ENCODE data around the gene WIPI1. TPM values are rescaled to one million over a fixed set of nuclear protein-coding genes. Genes with fewer than 3 reads are reported as not detected.

Gene WIPI1
- total and polyA plus RNA-seq, 9 of the 15 experiments (the other 6 are each of a cell fraction or from before 2014, with no cell fraction given): 3.7 to 23.5 (median 11.8) TPM

DNA sequence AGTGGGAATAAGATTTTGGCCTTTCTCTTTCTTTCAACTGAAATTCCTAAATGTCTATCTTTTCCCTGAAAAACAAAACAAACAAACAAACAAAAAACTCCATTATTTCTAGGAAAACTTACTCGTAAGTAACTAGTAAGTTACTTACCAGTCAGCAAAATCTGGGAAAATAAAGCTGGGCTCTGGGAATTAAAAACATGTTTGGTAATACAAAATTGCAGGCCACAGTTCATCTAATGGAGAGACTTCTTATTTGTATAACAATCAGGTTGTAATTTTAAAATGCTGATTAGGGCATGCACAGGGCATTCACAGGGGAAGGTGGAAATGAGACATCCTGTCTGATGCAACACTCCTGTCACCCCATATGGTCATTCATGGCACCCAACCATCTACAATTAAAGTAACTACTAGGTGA, 3.8 kb upstream of the WIPI1 start (continued):
- TF ChIP-seq, protein P1, sequence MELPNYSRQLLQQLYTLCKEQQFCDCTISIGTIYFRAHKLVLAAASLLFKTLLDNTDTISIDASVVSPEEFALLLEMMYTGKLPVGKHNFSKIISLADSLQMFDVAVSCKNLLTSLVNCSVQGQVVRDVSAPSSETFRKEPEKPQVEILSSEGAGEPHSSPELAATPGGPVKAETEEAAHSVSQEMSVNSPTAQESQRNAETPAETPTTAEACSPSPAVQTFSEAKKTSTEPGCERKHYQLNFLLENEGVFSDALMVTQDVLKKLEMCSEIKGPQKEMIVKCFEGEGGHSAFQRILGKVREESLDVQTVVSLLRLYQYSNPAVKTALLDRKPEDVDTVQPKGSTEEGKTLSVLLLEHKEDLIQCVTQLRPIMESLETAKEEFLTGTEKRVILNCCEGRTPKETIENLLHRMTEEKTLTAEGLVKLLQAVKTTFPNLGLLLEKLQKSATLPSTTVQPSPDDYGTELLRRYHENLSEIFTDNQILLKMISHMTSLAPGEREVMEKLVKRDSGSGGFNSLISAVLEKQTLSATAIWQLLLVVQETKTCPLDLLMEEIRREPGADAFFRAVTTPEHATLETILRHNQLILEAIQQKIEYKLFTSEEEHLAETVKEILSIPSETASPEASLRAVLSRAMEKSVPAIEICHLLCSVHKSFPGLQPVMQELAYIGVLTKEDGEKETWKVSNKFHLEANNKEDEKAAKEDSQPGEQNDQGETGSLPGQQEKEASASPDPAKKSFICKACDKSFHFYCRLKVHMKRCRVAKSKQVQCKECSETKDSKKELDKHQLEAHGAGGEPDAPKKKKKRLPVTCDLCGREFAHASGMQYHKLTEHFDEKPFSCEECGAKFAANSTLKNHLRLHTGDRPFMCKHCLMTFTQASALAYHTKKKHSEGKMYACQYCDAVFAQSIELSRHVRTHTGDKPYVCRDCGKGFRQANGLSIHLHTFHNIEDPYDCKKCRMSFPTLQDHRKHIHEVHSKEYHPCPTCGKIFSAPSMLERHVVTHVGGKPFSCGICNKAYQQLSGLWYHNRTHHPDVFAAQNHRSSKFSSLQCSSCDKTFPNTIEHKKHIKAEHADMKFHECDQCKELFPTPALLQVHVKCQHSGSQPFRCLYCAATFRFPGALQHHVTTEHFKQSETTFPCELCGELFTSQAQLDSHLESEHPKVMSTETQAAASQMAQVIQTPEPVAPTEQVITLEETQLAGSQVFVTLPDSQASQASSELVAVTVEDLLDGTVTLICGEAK (IDR thresholded peaks at IDR 0.05): no peak
- TF ChIP-seq, protein P1 (CRISPR knock-in tag; IDR thresholded peaks at IDR 0.05): no peak
- peak; percentile 58; the same call in 1 of the 2 replicates for TF ChIP-seq JUND (IDR thresholded peaks at IDR 0.05; ENCODE audit: borderline replicate concordance, low read depth, low read length)
- no peak for TF ChIP-seq JUND (tag; IDR thresholded peaks at IDR 0.05; ENCODE audit: borderline replicate concordance, low read depth, low read length)
- TF ChIP-seq HDGF (IDR thresholded peaks at IDR 0.05): no peak
- TF ChIP-seq, protein P2, sequence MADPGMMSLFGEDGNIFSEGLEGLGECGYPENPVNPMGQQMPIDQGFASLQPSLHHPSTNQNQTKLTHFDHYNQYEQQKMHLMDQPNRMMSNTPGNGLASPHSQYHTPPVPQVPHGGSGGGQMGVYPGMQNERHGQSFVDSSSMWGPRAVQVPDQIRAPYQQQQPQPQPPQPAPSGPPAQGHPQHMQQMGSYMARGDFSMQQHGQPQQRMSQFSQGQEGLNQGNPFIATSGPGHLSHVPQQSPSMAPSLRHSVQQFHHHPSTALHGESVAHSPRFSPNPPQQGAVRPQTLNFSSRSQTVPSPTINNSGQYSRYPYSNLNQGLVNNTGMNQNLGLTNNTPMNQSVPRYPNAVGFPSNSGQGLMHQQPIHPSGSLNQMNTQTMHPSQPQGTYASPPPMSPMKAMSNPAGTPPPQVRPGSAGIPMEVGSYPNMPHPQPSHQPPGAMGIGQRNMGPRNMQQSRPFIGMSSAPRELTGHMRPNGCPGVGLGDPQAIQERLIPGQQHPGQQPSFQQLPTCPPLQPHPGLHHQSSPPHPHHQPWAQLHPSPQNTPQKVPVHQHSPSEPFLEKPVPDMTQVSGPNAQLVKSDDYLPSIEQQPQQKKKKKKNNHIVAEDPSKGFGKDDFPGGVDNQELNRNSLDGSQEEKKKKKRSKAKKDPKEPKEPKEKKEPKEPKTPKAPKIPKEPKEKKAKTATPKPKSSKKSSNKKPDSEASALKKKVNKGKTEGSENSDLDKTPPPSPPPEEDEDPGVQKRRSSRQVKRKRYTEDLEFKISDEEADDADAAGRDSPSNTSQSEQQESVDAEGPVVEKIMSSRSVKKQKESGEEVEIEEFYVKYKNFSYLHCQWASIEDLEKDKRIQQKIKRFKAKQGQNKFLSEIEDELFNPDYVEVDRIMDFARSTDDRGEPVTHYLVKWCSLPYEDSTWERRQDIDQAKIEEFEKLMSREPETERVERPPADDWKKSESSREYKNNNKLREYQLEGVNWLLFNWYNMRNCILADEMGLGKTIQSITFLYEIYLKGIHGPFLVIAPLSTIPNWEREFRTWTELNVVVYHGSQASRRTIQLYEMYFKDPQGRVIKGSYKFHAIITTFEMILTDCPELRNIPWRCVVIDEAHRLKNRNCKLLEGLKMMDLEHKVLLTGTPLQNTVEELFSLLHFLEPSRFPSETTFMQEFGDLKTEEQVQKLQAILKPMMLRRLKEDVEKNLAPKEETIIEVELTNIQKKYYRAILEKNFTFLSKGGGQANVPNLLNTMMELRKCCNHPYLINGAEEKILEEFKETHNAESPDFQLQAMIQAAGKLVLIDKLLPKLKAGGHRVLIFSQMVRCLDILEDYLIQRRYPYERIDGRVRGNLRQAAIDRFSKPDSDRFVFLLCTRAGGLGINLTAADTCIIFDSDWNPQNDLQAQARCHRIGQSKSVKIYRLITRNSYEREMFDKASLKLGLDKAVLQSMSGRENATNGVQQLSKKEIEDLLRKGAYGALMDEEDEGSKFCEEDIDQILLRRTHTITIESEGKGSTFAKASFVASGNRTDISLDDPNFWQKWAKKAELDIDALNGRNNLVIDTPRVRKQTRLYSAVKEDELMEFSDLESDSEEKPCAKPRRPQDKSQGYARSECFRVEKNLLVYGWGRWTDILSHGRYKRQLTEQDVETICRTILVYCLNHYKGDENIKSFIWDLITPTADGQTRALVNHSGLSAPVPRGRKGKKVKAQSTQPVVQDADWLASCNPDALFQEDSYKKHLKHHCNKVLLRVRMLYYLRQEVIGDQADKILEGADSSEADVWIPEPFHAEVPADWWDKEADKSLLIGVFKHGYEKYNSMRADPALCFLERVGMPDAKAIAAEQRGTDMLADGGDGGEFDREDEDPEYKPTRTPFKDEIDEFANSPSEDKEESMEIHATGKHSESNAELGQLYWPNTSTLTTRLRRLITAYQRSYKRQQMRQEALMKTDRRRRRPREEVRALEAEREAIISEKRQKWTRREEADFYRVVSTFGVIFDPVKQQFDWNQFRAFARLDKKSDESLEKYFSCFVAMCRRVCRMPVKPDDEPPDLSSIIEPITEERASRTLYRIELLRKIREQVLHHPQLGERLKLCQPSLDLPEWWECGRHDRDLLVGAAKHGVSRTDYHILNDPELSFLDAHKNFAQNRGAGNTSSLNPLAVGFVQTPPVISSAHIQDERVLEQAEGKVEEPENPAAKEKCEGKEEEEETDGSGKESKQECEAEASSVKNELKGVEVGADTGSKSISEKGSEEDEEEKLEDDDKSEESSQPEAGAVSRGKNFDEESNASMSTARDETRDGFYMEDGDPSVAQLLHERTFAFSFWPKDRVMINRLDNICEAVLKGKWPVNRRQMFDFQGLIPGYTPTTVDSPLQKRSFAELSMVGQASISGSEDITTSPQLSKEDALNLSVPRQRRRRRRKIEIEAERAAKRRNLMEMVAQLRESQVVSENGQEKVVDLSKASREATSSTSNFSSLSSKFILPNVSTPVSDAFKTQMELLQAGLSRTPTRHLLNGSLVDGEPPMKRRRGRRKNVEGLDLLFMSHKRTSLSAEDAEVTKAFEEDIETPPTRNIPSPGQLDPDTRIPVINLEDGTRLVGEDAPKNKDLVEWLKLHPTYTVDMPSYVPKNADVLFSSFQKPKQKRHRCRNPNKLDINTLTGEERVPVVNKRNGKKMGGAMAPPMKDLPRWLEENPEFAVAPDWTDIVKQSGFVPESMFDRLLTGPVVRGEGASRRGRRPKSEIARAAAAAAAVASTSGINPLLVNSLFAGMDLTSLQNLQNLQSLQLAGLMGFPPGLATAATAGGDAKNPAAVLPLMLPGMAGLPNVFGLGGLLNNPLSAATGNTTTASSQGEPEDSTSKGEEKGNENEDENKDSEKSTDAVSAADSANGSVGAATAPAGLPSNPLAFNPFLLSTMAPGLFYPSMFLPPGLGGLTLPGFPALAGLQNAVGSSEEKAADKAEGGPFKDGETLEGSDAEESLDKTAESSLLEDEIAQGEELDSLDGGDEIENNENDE (IDR thresholded peaks at IDR 0.05; ENCODE audit: low read depth, low read length): no peak
- no peak for TF ChIP-seq KAT7 (CRISPR knock-in tag; IDR thresholded peaks at IDR 0.05; ENCODE audit: borderline replicate concordance)
- TF ChIP-seq SNRNP70 (optimal IDR thresholded peaks at IDR 0.05; ENCODE audit: low read depth, low read length): no peak

Data from K562 (cell line).